Cardiac fibroblast (primary cell): ENCODE data around the gene XPO6.

Experiments
- DNase-seq, 2 donors: peaks; one replicate each; pipeline versions ENCODE4 v3.0.0 to v3.0.0-alpha.2; 2010; ENCODE audit warnings: low read depth in 2 of 2
- H3K4me3 ChIP-seq, 2 donors: replicated peaks in 1 of 2; 1 replicate in 1 of 2; 2 replicates in 1 of 2; pipeline ENCODE4 v1.5.1; 2011; ENCODE audit warnings: low read depth in 2 of 2, low read length in 2 of 2, mild to moderate bottlenecking in 2 of 2, moderate library complexity in 1 of 2
- TF ChIP-seq, protein P1 (sequence below): IDR thresholded peaks from one replicate; pipeline ENCODE4 v1.5.1; 2011; ENCODE audit warnings: low read depth, mild to moderate bottlenecking, low read length, inconsistent platforms

XPO6 gene

DNA sequence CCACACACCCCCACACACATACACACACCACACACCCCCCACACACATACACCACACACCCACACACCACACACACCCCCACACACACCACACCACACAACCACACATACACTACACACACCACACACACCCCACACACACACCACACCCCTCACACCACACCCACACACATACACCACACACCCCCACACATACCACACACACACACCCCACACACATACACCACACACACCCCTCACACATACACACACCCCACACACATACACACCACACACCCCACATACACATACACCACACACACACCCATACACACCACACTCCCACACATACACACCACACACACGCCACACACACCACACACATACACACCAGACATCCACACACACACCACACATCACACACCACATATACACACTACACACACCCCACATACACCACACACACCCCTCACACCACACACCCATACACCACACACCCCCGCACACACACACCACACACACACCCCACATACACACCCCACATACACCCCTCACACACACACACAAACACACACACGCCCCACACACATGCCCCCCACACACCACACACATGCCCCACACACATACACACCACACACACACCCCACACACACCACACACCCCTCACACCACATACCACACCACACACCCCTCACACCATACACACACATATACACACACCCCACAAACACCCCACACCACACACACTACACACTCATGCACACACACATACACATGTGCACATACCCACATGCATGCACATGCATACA lies 122.4 kb downstream of the XPO6 start:
- TF ChIP-seq, protein P1, sequence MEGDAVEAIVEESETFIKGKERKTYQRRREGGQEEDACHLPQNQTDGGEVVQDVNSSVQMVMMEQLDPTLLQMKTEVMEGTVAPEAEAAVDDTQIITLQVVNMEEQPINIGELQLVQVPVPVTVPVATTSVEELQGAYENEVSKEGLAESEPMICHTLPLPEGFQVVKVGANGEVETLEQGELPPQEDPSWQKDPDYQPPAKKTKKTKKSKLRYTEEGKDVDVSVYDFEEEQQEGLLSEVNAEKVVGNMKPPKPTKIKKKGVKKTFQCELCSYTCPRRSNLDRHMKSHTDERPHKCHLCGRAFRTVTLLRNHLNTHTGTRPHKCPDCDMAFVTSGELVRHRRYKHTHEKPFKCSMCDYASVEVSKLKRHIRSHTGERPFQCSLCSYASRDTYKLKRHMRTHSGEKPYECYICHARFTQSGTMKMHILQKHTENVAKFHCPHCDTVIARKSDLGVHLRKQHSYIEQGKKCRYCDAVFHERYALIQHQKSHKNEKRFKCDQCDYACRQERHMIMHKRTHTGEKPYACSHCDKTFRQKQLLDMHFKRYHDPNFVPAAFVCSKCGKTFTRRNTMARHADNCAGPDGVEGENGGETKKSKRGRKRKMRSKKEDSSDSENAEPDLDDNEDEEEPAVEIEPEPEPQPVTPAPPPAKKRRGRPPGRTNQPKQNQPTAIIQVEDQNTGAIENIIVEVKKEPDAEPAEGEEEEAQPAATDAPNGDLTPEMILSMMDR, result no peak
- no peak for DNase-seq
- no peak overlapping the region for H3K4me3 ChIP-seq

DNA sequence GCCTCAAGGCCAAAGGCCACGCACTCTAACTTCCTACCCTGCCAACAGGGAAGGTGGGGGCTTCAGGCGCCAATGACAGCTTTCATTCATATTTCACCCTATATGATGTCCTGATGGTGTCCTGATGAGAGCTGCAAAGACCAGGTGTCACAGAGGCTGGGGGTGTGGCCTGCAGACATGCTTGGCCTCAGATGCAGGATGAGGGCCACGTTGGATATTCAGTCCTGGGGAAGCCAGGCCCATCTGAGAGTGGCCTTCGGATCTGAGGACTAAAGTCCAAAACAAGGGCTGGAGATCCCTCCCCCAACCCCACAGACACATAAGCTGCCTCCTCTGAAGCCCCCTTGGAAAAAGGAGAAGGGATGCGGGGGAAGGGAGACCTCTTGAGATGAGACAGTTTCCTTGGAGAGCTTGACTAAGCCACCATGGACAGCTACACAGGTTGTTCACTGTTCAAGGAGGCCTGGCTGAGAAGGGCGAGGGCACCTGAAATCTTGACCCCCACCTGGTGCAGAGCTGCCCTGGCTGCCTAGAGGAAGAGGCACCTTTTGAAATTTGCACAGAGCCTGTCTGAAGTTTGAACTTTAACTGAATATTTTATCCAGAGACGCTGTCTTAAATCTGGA lies 124.0 kb downstream of the XPO6 start:
- DNase-seq, result no peak
- no peak overlapping the region for H3K4me3 ChIP-seq
- TF ChIP-seq, protein P1, result no peak

DNA sequence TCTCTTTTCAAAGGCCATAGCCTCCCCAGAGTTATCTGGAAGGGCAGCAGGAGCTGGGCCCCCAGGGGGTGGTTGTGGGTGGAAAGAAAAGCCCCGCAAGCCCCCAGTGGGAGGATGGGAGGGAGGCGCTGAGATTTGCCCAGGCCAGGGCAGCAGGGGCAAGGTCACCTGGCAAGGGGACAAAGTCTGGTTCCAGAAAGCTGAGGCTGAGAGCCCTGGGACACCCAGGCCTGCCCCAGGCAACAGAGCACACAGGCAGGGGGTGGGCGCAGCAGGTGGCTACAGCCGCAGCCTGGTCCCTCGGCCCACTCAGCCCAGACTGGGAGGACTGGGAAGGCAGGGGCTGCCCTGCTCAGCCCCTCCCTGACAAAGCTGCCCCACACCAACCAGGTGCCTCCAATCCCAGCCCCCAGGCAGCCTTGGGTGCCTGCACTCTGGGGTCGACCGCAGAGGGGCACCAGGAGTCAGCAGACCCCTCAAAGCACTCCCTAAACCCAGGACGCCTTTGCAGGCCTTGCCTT lies 124.6 kb downstream of the XPO6 start:
- no peak overlapping the region for H3K4me3 ChIP-seq
- no peak for DNase-seq
- TF ChIP-seq, protein P1, result no peak

DNA sequence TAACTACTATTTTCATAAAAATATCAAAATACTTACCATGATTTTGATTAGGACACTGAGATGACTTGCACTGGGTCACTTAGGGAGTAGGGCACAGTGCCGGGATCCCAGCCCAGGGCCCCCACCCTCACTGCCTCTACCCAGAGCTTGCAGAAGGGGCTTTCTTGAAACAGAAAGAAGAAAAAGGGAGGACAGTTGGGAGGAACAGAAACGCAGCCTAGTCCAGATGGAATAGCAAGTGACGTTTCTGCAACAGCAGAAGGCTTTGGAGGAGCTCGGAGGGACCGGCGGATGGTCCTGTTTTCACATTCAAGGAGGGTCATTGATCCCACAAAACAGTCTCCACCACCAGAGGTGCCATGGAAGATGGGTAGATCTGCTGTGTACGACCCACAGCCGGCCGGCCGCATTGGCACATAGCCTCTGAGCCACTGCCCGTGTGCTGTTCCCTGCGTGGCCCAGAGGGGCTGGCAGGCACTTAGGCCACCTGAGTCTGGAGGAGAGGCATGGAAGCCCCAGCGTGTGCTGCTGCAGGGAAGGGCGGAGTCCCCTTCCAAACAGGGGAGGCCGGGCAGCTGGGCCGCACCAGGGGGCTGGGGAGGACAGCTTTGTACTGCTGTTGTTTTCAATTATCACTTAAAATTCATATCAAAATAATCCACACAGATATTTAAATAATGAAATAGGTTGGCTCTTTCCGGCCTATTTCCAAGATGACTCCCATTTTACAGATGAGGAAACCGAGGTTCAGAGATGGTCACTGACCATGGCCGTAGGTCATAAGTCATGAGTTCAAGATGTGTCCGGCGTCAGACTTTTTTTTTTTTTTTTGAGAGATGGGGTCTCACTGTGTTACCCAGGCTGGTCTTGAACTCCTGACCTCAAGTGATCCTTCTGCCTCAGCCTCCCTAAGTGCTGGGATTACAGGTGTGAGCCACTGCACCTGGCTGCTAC lies 125.3 kb downstream of the XPO6 start:
- TF ChIP-seq, protein P1, result no peak
- no peak for DNase-seq
- H3K4me3 ChIP-seq, result no peak overlapping the region

DNA sequence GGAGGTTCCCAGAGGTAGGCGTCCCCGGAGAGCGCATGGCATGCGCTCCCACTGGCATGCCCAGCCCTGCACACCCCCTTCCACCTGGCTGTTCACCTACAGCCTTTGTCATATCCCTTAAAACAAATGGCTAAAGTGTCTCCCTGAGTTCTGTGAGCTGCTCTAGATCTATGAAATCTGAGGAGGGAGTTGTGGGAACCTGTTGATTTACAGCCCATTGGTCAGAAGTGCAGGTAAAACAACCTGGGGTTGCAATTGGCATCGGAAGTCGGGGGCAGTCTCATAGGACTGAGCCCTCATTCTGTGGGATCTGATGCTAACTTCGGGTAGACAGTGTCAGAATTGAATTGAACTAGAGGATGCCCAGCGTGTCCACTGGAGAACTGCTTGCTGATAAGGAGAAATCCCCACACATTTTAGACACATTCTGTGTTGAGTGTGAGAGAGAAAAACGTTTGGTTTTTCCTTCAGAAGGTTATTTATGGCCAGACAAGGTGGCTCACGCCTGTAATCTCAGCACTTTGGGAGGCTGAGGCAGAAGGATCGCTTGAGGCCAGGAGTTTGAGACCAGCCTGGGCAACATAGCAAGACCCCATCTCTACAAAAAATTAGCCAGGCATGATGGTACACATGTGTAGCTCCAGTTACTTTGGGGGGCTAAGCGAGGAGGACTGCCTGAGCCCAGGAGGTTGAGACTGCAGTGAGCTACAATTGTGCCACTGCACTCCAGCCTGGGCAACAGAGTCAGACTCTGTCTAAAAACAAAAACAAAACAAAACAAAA lies 126.2 kb downstream of the XPO6 start:
- no peak for DNase-seq
- no peak overlapping the region for H3K4me3 ChIP-seq
- TF ChIP-seq, protein P1, result no peak

DNA sequence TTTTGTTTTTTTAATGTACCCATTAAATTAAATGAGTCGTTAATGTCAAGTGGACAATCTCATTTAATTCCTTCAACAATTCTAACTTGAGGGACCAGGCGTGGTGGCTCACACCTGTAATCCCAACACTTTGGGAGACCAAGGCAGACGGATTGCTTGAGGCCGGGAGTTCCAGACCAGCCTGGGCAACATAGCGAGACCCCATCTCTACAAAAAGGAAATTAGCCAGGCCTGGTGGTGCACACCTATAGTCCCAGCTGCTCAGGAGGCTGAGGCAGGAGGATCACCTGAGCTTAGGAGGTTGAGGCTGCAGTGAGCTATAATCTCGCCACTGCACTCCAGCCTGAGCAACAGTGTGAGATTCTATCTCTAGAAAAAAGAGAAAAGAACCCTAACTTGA lies 127.6 kb downstream of the XPO6 start:
- TF ChIP-seq, protein P1, result no peak
- H3K4me3 ChIP-seq, result no peak overlapping the region

More for the DNA sequence above, 127.6 kb downstream of the XPO6 start:
- DNase-seq, result no peak
